AG08395 (cell line): Measurements from ENCODE around the gene DOK3.
"Not testable (repeated sequence)": the region's sequence is repeated elsewhere in the genome, so short reads cannot be mapped to it uniquely, and the experiment has no call there.

Experiments
- DNase-seq: peaks from one replicate; pipeline ENCODE4 v3.0.0; 2012; ENCODE audit warnings: mixed read lengths, low spot score

Gene DOK3

DNA sequence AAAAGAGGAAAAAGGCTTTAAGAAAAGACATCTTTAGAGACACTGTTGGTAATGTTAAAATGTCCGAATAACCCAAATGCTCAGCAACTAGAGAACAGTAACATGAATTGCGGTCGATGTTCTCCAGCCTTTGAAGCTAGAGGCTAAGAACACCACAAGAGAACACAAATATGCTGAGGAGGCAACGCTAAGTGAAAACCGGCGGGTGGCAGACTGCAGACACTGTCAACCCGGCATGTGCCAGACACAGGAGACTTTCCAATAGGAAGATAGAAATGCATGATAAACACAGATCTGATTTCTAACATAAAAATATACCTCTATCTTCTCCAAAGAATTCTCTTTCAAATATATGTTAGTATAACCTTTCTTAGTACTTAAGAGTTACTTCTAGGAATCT, 25.5 kb upstream of the DOK3 start:
- no peak for DNase-seq

DNA sequence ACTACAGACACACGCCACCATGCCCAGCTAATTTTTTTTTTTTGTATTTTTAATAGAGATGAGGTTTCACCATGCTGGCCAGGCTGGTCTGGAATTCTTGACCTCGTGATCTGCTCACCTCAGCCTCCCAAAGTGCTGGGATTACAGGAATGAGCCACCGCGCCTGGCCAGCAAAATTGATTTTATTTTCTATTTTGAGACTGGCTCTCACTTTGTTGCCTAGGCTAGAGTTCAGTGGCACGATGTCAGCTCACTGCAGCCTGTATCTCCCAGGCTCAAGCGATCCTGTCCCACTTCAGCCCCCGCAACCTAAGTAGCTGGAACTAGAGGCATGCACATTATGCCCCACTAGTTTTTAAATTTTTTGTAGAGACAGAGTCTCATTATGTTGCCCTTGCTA, 24.8 kb upstream of the DOK3 start:
- DNase-seq: not testable (repeated sequence)

DNA sequence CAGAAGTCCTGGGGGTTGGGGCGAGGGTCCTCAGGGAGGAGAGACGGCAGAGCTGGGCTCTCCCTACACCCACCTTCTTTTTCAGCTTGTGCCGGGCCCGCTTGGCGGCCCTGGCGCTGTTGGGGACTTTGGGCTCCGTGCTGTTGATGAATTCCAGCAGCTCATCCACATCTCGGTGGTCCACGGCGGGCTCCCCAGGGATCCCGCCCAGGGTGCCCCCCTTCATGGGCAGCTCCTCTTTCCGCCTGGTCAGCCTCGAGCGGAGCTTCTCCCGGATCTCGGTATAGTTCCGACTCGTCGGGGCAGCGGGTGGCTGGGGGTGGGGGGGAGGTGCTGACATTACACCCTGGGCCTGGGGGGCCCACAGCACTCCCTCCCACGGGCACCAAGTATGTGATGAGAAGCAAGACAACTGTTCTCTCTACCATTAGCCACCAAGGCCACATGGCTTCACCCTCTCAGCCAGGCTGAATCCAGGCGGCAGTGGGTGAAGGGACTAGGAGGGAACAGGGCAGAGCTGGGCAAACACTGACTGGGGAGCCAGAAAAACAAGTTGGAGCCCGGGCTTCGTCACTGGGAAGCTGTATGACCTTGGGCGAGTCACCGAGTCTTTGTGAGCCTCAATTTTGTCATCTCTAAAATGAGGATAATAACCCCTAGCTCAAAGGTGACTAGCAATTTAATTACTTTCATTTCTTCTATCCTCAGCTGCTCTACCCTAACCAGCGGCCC, 21.7 kb upstream of the DOK3 start:
- DNase-seq: no peak

DNA sequence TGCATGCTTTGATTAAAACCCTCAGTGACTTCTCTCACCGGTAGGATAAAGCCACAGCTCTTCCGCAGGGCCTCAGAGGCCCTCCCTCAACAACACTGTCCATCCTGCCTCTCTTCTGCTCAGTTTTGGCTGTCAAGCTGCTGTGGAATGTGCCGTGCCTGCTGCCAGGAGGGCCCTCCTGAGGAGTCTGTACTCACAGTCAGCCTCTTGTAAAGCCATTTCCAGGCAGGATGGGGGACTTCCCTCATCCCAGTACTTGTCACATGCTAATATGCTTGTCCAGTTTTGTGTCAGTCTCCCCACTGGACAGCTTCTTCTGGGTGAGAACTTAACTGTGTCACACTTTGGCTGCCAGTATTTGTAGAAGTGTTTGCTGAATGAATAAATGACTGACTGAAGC, 21.0 kb upstream of the DOK3 start:
- no peak for DNase-seq

DNA sequence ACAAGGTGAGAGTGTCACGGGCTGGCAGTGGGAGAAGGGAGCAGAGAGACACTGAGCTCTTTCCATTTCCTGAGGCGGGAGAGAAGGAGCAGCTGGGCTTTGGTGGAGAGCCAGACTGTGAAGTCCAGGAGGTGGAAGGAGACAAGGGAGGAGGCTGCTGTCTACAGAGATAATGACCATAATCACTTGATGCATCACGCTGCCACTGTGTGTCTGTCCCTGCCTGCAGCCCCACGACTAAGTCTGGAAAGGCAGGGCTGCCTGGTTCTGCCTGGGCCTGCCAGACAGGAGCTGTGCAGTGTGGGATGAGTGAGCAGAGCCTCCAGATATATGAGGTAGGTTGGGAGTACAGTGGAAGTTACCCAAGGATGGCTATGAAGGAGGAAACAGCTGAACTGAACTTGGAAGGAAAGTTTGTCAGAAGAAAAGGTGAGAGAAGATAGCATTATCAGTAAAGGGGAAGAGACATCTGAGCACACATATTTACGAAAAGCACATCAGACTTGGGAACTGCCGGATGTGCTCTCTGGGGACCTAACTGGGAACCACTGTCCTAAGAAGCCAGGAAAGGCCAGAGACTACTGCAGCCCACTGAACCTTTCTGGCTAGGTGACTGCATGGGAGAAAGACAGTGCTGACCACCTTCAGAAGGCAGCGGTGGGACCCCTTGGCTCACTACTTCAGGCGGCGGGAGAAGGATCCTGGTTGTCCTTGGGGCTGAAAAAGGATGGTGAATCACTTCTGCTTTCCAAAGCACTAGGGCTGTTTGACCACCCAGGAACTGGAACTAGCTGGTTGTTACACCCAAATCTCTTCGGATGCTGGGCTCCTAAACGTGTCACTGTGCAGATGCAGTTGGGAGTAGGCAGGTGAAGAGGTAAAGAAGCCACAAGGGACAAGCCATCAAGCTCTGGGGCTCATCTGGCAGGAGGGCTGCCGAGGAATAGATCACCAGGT, 19.9 kb upstream of the DOK3 start:
- DNase-seq: no peak

DNA sequence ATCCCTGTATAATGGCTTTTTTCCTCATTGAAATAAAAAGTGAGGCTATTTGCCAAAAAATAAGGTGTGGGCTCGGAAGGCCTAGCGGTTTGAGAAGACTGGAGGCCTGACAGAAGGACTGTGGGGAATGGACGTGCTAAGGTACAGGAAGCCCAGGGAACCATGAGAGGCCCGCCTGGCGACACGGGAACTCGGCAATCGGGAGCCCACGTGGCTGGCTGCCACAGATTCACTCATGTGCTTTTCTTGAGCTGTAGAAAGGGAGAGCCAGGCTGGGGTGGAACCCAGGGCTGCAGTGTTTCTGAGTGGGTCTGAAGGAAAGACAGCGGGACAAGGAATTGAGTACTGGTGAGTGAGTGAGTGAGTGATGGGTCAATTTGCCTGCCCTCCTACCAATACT, 19.0 kb upstream of the DOK3 start:
- no peak for DNase-seq

DNA sequence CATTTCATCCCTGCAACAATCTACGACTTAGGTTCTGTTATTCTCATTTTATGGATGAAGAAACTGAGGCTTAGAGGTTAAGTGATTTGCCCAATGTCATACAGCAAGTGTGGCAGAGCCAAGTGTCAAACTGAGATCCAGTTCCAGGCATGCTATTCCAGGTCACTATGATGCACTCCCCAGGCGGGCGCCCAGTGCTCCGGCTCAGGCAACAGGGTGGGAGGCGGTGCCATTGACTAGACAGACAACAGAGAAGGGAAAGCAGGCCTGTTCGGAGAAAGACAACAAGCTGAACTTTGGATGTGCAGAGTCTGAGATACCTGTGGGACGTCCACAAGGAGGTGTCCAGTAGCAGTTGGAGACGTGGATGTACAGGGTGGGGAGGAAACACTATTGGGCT, 18.0 kb upstream of the DOK3 start:
- no peak for DNase-seq

DNA sequence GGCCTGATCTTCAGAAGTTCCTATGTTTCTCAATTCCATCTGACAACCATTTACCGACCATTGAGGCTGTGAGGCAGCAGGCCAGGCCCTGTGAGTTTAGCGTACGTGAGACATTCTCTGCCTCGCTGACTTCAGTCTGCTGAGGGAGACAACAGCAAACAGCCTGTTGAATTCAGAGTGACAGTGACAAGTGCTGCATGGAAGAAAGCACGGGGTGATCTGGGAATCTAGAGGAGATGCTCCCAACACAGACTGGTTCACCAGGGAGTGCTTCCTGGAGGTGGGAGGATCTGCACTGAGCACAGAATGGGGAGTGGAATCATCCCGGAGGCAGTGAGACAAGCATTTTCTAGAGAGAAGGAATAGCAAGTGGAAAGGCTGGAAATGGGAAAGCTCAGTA, 17.2 kb upstream of the DOK3 start:
- DNase-seq: no peak

DNA sequence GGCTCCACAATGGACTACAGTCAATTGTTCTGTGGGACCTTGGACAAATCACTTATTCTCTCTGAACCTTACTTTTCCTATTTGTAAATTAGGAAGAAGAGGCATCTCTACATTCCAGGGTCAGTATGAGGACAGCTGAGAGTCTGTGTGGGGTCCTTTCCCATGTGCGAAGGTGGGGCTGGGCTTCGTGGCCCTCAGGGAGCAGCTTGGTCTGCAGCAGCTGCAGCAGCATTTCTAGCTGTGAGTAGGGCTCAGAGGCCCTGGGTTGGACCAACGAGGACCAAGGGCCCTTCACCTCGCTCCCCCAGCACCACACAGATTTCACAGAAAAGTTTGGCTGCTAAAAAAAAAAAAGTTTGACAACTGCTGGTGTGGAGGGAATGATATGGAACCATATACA, 16.6 kb upstream of the DOK3 start:
- no peak for DNase-seq

DNA sequence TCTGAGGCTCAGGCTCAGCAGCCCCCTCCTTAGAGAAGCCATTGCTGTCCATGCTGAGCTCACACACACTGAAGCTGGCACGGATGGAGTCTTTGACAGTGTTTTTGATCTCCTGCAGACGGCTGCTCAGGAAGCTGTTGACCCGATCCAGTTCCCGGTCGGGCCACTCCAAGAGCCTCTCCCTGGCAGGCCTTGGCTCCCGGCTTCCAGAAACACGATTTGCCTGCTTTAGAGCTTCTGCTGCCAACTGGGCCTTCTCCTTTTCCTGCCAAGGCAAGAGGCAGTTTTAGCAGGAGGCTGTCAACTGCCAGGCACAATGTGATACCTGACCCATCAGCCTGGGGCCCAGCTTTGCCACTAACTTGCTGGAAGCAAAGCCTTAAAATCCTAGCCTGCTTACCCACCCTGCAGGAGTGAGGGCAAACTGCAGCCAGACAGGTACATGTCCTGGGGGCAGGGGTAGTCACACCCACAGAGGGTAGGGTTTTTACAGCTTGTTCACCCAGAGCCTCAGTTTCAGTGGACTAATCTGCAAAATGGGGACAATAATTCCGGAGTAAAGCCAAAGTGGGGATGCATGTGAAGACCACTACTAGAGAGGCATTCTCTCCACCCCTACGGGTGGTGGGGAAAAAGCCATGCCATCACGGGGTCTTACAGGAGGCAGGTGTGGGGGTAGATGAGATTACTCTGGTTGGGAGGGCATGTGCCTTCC, 15.5 kb upstream of the DOK3 start:
- DNase-seq: no peak

DNA sequence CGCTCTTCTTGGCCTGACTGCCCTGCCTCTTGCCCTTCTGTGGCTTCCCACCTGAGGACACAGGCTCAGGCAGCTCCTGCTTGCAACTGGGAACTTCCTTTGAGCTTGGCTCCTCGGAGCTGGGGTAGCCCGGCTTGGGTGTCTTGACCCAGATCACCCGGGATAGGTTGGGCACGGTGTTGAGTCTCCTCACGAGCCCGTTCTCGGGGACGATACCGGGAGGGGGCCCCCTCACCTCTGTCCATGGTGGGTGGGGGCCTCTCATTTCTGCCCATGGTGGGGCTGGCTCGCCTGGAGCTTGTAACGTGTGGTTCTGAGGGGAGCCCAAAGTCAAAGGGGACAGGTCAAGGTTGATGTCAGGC, 14.9 kb upstream of the DOK3 start:
- DNase-seq: no peak

DNA sequence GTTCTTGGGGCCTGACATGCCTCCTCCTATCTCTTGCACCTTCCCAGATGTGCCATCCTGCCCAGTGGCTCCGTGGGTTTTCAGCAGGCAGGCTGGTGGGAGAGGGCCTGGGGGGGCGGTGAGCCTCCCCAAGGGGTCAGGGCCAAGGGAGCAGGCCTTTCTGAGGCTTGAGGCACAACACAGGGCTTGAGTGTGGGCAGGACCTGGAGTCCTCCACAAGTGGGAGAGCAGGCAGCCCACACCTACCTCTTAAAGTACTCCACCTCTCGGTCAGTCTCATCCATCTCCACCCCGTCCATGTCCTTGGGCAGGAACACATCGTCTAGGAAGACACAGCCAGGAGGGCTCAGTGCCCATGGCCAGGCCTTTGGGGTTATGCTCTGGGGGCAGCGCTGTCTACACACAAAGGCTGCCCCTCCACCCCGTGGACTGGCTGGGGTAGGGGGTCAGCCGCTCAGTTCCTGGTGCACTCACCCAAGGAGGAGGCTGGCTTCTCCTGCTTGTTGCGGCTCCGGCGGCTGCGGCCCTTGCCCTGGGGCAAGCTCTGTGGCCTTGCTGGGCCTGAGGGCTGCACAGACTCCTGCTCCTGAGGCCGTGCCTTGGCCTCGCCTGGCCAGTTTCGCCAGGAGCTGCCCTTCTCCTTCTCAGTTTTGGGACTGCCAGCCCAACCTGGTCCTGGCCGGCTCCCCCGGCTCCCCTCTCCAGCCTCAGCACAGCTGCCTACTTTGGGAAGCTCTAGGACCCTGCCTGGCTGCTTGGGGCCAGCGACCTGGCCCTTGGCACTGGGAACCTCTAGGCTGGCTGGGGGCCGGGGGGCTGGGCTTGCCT, 14.3 kb upstream of the DOK3 start:
- DNase-seq: no peak

DNA sequence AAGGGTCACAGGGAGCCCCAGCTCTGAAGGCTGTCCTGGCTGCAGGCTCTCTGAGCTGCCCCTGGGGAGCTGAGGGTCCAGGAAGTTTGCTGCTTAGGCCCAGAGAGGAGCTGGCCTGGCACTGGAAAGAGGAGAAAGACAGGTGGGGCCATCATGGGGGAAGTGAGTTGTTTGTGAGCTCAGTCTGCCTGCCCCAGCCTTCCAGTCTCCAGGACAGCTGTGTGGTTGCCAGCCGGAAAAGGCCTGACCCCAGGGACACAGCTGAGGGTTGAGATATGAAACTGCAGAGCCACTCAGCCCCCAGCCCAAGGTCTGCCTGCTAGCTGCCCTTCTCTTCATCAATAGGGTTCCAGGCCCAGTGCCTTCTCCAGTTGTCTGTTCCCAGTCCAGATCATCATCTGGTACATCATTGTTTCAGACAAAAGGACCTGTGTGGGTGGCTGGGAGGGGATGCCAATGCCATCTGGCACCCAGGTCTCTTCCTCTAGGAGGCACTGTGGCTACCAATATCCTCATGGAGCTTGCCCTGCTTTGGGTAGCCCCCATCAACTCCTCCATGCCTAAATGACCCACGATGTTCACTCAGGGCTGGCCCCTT, 11.4 kb upstream of the DOK3 start:
- no peak for DNase-seq

DNA sequence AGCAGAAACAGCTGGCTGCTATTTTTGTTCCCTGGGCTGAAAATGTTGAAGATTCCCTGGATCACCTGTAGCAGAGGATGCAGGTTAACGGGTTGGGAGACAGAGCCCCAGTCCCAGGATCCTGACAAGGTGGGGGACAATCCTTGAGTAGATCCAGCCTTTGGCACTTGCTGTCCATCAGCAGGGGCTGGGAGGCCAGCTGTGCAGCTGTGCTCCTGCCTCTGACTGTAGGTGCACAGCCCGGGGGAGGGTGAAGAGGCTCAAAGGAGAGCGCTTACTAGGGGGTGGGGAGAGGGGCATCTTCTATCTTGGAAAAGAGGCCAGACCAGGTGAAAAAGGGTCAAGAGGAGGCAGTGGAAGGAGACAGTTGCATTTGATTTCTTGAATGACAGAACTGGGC, 10.6 kb upstream of the DOK3 start:
- DNase-seq: no peak

DNA sequence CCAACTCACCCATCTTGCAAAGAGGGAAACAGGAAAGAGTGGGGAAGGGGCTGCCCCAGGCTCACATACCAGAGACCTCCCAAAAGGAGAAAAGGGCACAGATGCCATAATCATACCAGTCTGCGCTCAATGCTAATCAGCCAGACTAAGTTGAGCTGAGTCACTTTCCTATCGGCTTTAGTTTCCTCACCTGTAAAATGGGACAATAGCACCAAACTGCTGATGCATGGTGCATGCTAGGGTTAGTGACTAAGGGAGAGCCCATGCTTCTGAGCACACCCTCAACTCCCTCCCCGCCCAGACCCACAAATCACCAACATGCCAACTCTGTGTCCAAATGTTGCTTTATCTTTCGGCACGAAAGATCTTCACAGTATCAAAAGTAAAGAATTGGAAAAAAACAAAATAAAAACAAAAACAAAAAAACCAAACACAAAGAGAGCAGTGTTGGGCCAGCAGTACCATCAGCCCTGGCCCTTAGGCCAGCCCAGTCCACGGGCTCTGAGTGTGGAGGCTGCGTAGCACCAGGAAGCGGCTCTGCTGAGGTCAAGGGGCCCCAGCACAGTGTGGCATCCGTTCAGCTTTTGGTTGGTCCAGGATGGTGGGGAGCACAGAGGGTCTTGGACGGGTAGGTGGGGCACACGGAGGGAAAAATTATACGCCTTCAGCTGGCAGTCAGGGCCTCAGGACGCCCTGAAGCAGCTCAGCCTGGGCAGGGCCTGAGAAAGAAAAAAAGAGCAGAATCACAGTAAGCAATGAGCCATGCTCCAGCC, 10.0 kb upstream of the DOK3 start:
- DNase-seq: no peak

DNA sequence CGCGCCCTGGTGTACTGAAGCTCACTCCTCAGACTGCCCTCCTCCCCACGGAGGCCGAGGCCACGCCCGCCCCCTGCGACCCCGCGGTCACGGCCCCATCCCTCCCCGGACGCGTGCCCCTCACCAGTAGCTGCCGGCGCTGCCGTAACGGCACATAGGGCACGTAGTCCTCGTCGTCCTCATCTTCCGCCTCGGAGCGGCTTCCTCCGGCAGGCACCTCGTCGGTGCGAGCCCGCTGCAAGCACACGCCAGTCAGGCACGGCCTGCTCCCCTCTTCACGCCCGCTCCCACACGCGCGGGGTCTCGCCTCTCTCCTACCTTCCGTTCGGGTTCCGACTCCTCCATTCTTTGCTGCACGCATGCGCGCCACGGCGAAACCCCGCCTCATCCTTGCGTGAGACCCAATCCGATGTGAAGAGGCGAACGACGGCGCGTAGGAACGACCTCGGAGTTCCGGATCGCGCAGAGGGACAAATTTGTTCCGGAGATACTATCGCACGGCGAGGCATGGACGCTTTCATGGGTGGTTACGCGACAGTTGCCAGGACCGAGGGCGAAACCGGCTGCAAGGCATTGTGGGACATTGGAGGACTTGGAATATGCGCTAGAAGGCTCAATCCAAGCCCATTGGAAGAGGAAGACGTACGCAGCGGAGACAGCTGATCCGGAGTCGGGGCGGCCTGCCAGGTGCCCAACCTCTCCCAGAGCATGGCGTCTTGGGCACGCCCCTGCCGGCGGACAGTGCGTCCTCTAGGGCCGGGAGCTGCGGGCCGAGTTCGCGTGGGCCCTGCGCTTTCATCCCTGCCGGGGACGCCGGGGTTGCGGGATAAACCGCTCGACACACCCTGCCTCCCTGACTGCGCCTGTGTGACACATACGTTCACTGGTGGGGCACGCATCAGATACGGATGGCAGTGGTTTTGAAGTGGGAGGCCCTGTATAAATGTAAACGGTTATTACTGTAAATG, 7.3 kb upstream of the DOK3 start, which contains the start of gene DDX41:
TSS of gene DDX41 (minus strand) at position 361 of the 968 bp plus-strand sequence. CDS start at position 345, 16 bp downstream.
- DNase-seq: peak; percentile 99

DNA sequence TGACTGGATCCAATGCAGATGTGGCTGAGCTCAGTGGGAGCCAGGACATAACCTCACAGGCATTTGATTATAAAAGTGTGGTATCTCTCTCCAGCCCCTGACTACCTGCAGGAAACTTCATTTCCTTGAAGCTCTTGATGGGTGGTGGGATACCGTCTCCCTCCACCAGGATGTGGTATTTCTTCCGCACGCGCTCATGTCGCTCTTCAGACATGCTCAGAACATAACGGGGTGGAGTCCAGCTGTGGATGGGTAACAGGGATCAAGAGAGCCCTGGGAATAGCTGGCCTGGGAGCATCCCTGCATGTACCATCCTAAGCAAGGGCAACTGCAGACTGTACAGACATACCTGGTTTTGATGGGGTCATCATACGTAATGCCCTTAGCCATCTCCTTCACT, 6.0 kb upstream of the DOK3 start:
- DNase-seq: no peak

DNA sequence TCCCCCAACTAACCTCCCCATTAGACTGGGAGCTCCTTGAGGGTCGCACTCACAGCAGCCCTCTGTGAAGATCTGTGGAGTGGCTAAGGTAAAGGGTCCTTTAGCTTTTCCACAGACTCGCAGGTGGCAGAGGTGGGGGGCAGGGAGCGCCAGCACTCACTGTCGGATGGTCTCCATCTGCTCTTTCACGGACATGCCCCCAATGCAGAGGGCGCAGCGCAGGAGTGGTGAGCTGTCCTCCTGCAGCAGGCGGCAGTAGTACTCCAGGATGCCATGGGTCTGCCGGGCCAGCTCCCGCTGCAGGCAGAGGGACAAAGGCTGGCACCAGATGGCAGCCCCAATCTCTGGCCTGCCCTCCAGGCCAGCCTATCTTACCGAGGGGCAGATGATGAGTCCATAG, 4.9 kb upstream of the DOK3 start:
- no peak for DNase-seq

DNA sequence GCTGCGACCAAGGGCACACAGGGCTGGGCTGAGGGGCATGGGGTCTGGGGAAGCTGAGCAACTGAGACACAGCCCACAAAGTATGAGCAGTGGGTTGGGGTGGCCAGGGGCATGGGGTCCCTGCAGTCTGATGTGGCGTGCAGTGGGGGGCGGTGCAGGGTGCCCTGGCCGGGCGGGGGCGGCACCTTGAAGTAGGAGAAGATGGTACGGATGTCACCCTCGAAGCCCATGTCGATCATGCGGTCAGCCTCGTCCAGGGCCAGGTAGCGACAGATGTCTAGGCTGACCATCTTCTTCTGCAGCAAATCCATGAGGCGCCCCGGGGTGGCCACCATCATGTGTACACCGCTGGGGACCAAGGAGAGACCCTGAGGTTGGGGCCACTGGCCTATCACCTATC, 3.9 kb upstream of the DOK3 start:
- no peak for DNase-seq
